Activated CD8-positive, alpha-beta memory T cell treated with anti-CD3 and anti-CD28 coated beads, Interleukin-2, amount 10 ng/mL, durations not matched to agents 7 days and 5 days (primary cell): ENCODE results near the gene ZNF132. TPM values are rescaled to one million over a fixed set of nuclear protein-coding genes. Genes with fewer than 3 reads are reported as not detected.

Source experiments
- ATAC-seq: fragments of 150-1000 bp; cut with Tn5 transposase; one replicate; pipeline ENCODE4 v1.10.0; 2021; ENCODE audit warnings: moderate library complexity
- CTCF ChIA-PET: fragments of 350-600 bp; sonication (Branson Sonifier 250); formaldehyde crosslinking; loops from one replicate; lab custom pipeline; 2021; ENCODE audit warnings: antibody characterized with exemption; lab: Charles Lee
- DNase-seq: peaks from one replicate; pipeline ENCODE4 v3.0.0-alpha.2; 2020
- H3K27ac Mint-ChIP-seq: one replicate; pipeline ENCODE4 v1.8.0; 2021; ENCODE audit warnings: mild to moderate bottlenecking, mixed read lengths
- H3K27me3 Mint-ChIP-seq: one replicate; pipeline ENCODE4 v1.8.0; 2021; ENCODE audit warnings: mixed read lengths
- H3K36me3 Mint-ChIP-seq: one replicate; pipeline ENCODE4 v1.8.0; 2021; ENCODE audit warnings: mild to moderate bottlenecking, mixed read lengths
- H3K4me1 Mint-ChIP-seq: one replicate; pipeline ENCODE4 v1.8.0; 2021; ENCODE audit warnings: mixed read lengths
- H3K4me3 Mint-ChIP-seq: one replicate; pipeline ENCODE4 v1.8.0; 2021; ENCODE audit warnings: mild to moderate bottlenecking, moderate library complexity, mixed read lengths
- H3K9me3 Mint-ChIP-seq: one replicate; pipeline ENCODE4 v1.8.0; 2022; ENCODE audit warnings: low read depth, mixed read lengths
- microRNA-seq: library from miRNA; unstranded; fragments of <30 nt; microRNA quantifications from one replicate; pipeline ENCODE4 v1.2.0, GENCODE V29; 2022
- total RNA-seq, 2 experiments: library from RNA; stranded (reverse); gene quantifications; one replicate each; pipeline ENCODE4 v1.2.3, GENCODE V29; 2021

Gene ZNF132
- total RNA-seq, 2 experiments from 2014 or later = 5.4 to 5.8 TPM

GRCh38 chr19:58385891-58386575 is 53.9 kb downstream of the ZNF132 start:
- Mint-ChIP-seq H3K36me3 (peaks cover 23% of the 10 kb centered on the region), H3K9me3 (no peaks in the 10 kb centered on the region)
- no peak for DNase-seq

GRCh38 chr19:58385313-58385890 is 54.6 kb downstream of the ZNF132 start:
- Mint-ChIP-seq H3K27me3 (no peaks in the 10 kb centered on the region), H3K9me3 (no peaks in the 10 kb centered on the region), H3K27ac (peak overlapping the region; percentile 96), H3K4me3 (peak overlapping the region; percentile 98), H3K4me1 (peaks cover 38% of the 10 kb centered on the region), H3K36me3 (peaks cover 17% of the 10 kb centered on the region)
- no peak for ATAC-seq
- DNase-seq = no peak
- CTCF ChIA-PET = no interaction called here

More at GRCh38 chr19:58385891-58386575, 53.9 kb downstream of the ZNF132 start:
- ATAC-seq = no peak
- no peaks in the 10 kb centered on the region for H3K27me3 Mint-ChIP-seq
- H3K4me1 Mint-ChIP-seq = peaks cover 45% of the 10 kb centered on the region
- peak overlapping the region; percentile 98 for H3K4me3 Mint-ChIP-seq
- peak overlapping the region; percentile 96 for H3K27ac Mint-ChIP-seq
- CTCF ChIA-PET = no interaction called here

DNA sequence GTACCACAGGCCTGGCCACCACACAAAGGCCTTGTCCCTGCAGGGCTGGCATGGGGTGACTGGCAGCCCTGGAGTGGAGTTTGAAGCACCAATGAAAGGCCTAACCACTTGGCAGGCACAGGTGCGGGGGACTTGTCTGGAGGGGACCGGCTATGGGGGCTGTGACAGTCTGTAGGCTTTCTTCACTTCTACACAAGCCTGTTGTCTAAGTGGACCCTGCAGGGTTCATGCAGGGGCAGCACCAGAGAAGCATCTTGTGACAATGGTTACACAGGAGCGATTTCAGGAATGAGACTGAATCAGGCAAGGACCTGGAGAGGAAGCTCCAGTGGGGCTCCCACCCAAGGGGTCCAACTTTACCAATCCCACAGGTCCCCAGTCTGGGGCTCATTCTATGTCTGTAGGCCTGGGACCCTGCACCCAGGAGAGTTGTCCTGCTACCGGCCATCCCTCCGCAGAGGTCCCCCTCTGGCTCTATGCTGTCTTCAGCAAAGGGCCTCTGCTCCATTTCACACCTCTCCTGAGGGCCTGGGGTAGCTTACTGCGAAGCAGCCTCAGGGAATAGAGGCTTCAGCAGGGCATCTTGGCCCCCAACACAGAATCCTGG is 56.9 kb downstream of the ZNF132 start:
- ATAC-seq (no peak), DNase-seq (no peak)
- CTCF ChIA-PET = no interaction called here
- peaks cover 42% of the 10 kb centered on the region for H3K4me1 Mint-ChIP-seq
- no peaks in the 10 kb centered on the region for H3K9me3 Mint-ChIP-seq
- H3K36me3 Mint-ChIP-seq = peaks cover 3% of the 10 kb centered on the region
- H3K27me3 Mint-ChIP-seq = no peaks in the 10 kb centered on the region
- H3K27ac Mint-ChIP-seq = no peak overlapping the region
- H3K4me3 Mint-ChIP-seq = no peak overlapping the region

Small RNA genes within 50 kb of the gene (microRNA-seq; reads per million reads assigned to microRNA genes)
- not detected for gene MIR4754

Other genes with a start within 250 kb of the ZNF132 start
- 10 to 100 TPM; 48.0 to 68.4 TPM for gene ZNF544, start 211.2 kb downstream of the ZNF132 start, total RNA-seq
- 1 to 10 TPM; 4.8 to 5.0 TPM for gene ZNF8, start 161.2 kb downstream of the ZNF132 start, total RNA-seq
- 10 to 100 TPM; 78.3 to 82.7 TPM for gene ERVK3-1, start 134.8 kb downstream of the ZNF132 start, total RNA-seq
- gene ZSCAN22, start 113.2 kb downstream of the ZNF132 start, total RNA-seq = 1 to 10 TPM; 4.4 to 6.3 TPM
- gene A1BG, start 86.7 kb downstream of the ZNF132 start, total RNA-seq = 10 to 100 TPM; 12.2 to 12.8 TPM
- gene ZNF497, start 77.4 kb downstream of the ZNF132 start, total RNA-seq = under 1 TPM; 0.87 to 0.91 TPM
- gene ZNF837, start 59.1 kb downstream of the ZNF132 start, total RNA-seq = 1 to 10 TPM in 1 of 2 experiments, under 1 TPM in 1; 0.98 to 1.2 TPM
- 1,000 to 10,000 TPM in 1 of 2 experiments, 100 to 1,000 TPM in 1; 914 to 1,022 TPM for gene RPS5, start 52.9 kb downstream of the ZNF132 start, total RNA-seq
- under 1 TPM; 0.61 to 0.70 TPM for gene RNF225, start 44.5 kb downstream of the ZNF132 start, total RNA-seq
- gene ZNF584, start 31.5 kb downstream of the ZNF132 start, total RNA-seq = 10 to 100 TPM in 1 of 2 experiments, 1 to 10 TPM in 1; 7.8 to 11.2 TPM
- 10 to 100 TPM; 13.1 to 14.4 TPM for gene ZNF324B, start 11.5 kb upstream of the ZNF132 start, total RNA-seq
- gene ZNF324, start 26.9 kb upstream of the ZNF132 start, total RNA-seq = 10 to 100 TPM; 12.8 to 13.9 TPM
- 1 to 10 TPM; 5.9 to 7.4 TPM for gene ZNF446, start 36.2 kb upstream of the ZNF132 start, total RNA-seq
- 10 to 100 TPM; 22.9 to 23.6 TPM for gene SLC27A5, start 71.8 kb upstream of the ZNF132 start, total RNA-seq
- gene ZBTB45, start 79.7 kb upstream of the ZNF132 start, total RNA-seq = 10 to 100 TPM; 15.1 to 16.9 TPM
- gene TRIM28, start 103.9 kb upstream of the ZNF132 start, total RNA-seq = 100 to 1,000 TPM; 488 to 571 TPM
- gene CHMP2A, start 115.0 kb upstream of the ZNF132 start, total RNA-seq = 100 to 1,000 TPM in 1 of 2 experiments, 10 to 100 TPM in 1; 96.4 to 108 TPM
- 100 to 1,000 TPM in 1 of 2 experiments, 10 to 100 TPM in 1; 87.6 to 109 TPM for gene UBE2M, start 118.5 kb upstream of the ZNF132 start, total RNA-seq
- gene MZF1, start 133.2 kb upstream of the ZNF132 start, total RNA-seq = 10 to 100 TPM; 18.1 to 19.5 TPM